Purkinje cell (primary cell): Measurements from ENCODE around the gene CD83. TPM values are rescaled to one million over a fixed set of nuclear protein-coding genes. Genes with fewer than 3 reads are reported as not detected.

ENCODE experiments used
- polyA plus RNA-seq: library from polyadenylated mRNA; unstranded; fragments of >200 nt; fragmentation: Nextera tagmentation; gene quantifications from 2 replicates; pipeline ENCODE4 v1.2.1, GENCODE V29; 2014

CD83 gene, protein sequence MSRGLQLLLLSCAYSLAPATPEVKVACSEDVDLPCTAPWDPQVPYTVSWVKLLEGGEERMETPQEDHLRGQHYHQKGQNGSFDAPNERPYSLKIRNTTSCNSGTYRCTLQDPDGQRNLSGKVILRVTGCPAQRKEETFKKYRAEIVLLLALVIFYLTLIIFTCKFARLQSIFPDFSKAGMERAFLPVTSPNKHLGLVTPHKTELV
- polyA plus RNA-seq = 85.1 and 101 TPM in 2 replicates

GRCh38 chr6:14117158-14118090 lies at the start of gene CD83:
Gene CD83, plus strand, starts transcription at chr6:14117772. Its CDS starts 40 bp downstream, at chr6:14117812.

Other genes with a start within 250 kb of the CD83 start
- gene RNF182, start 192.8 kb upstream of the CD83 start, polyA plus RNA-seq = 9.2 and 9.5 TPM in 2 replicates